Measurements from ENCODE around the gene DYRK2. TPM values are rescaled to one million over a fixed set of nuclear protein-coding genes. Genes with fewer than 3 reads are reported as not detected.

The DYRK2 gene
- total RNA-seq, 2 experiments from 2014 or later = 28.8 to 33.7 TPM

GRCh38 chr12:67647799-67648520 is 585 bp upstream of the DYRK2 start:
- ATAC-seq (peak; percentile 17), DNase-seq (peak; percentile 56)
- H3K27ac Mint-ChIP-seq = peak overlapping the region; percentile 88
- no peaks in the 10 kb centered on the region for H3K9me3 Mint-ChIP-seq
- peak overlapping the region; percentile 82 for H3K4me3 Mint-ChIP-seq
- peaks cover 23% of the 10 kb centered on the region for H3K4me1 Mint-ChIP-seq (ENCODE audit: low read depth)
- peaks cover 17% of the 10 kb centered on the region for H3K36me3 Mint-ChIP-seq (ENCODE audit: low read depth)
- TF ChIP-seq CTCF (IDR thresholded peaks at IDR 0.05) = no peak
- no peaks in the 10 kb centered on the region for H3K27me3 Mint-ChIP-seq
- CTCF ChIA-PET = interaction anchor here (0.8 to 1.2 kb wide), 3 partner anchors 12 to 17 kb away, joined by 3 to 4 read pairs (median 3); no protein-coding TSS in a partner anchor
- intact Hi-C loops (cut with micrococcal nuclease) = loop anchor here (2.0 kb wide), 1 partner anchor 17 kb away; no protein-coding TSS in a partner anchor
- POLR2A ChIA-PET = interaction anchor here (0.6 to 1.6 kb wide), 11 partner anchors 9 to 379 kb away, joined by 3 to 7 read pairs (median 4); partner anchors contain the start of gene CAND1

DNA sequence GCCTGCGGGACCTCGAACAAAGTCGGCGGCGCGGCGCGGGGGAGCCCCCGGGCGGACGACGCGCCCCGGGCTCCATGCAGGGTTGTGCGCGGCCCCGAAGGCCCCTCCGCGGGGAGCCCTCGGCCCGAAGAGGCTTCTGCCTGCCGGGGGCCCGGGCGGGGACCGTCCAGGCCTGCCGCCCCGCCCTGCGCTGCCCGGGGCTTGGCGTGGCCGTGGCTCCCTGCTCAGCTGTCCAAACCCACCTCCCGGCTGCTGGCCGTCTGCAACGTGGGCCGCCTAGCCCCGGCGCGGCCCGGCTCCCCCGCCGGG is 670 bp downstream of the DYRK2 start:
- Mint-ChIP-seq H3K4me1 (ENCODE audit: low read depth) (peaks cover 36% of the 10 kb centered on the region), H3K9me3 (no peaks in the 10 kb centered on the region), H3K27me3 (no peaks in the 10 kb centered on the region), H3K27ac (no peak overlapping the region), H3K4me3 (peak overlapping the region; percentile 87), H3K36me3 (ENCODE audit: low read depth) (peaks cover 28% of the 10 kb centered on the region)
- TF ChIP-seq CTCF (IDR thresholded peaks at IDR 0.05) = no peak
- POLR2A ChIA-PET = interaction anchor here (0.8 to 1.6 kb wide), 6 partner anchors 8 to 197 kb away, joined by 3 to 7 read pairs (median 4); no protein-coding TSS in a partner anchor
- CTCF ChIA-PET = interaction anchor here (1.6 kb wide), 1 partner anchor 29 kb away, joined by 3 read pairs; no protein-coding TSS in a partner anchor
- DNase-seq (no peak), ATAC-seq (peak; percentile 22)
- intact Hi-C loops (cut with micrococcal nuclease) = no loop called here

- ChIA-PET CTCF (interaction anchor here (0.8 to 2.1 kb wide), 5 partner anchors 8 to 166 kb away, joined by 3 to 4 read pairs (median 3); no protein-coding TSS in a partner anchor), POLR2A (interaction anchor here (0.7 to 1.3 kb wide), 4 partner anchors 15 to 110 kb away, joined by 3 to 4 read pairs (median 3); no protein-coding TSS in a partner anchor)
- no peak for ATAC-seq
Measured at GRCh38 chr12:67649570-67650387, 1.2 kb downstream of the DYRK2 start.

GRCh38 chr12:67650388-67651131 is 2.0 kb downstream of the DYRK2 start:
- Mint-ChIP-seq H3K27ac (peak overlapping the region; percentile 89), H3K4me1 (ENCODE audit: low read depth) (peaks cover 49% of the 10 kb centered on the region), H3K9me3 (no peaks in the 10 kb centered on the region), H3K4me3 (peak overlapping the region; percentile 87), H3K27me3 (no peaks in the 10 kb centered on the region), H3K36me3 (ENCODE audit: low read depth) (peaks cover 41% of the 10 kb centered on the region)
- DNase-seq = peak; percentile 24
- POLR2A ChIA-PET = interaction anchor here (0.7 to 1.3 kb wide), 2 partner anchors 15 to 110 kb away, joined by 3 read pairs; no protein-coding TSS in a partner anchor
- CTCF ChIA-PET = interaction anchor here (0.8 to 2.1 kb wide), 6 partner anchors 8 to 167 kb away, joined by 3 to 4 read pairs (median 3); no protein-coding TSS in a partner anchor
- TF ChIP-seq CTCF (IDR thresholded peaks at IDR 0.05) = no peak
- ATAC-seq = peak; percentile 19
- intact Hi-C loops (cut with micrococcal nuclease) = loop anchor here (5.0 to 10.0 kb wide), 2 partner anchors 47 to 294 kb away; no protein-coding TSS in a partner anchor

More at GRCh38 chr12:67649570-67650387, 1.2 kb downstream of the DYRK2 start:
- H3K36me3 Mint-ChIP-seq (ENCODE audit: low read depth) = peaks cover 34% of the 10 kb centered on the region
- H3K27me3 Mint-ChIP-seq = no peaks in the 10 kb centered on the region
- peak overlapping the region; percentile 89 for H3K27ac Mint-ChIP-seq
- H3K9me3 Mint-ChIP-seq = no peaks in the 10 kb centered on the region
- no peak for TF ChIP-seq CTCF (IDR thresholded peaks at IDR 0.05)
- peaks cover 42% of the 10 kb centered on the region for H3K4me1 Mint-ChIP-seq (ENCODE audit: low read depth)
- H3K4me3 Mint-ChIP-seq = peak overlapping the region; percentile 87
- DNase-seq = peak; percentile 44
- intact Hi-C loops (cut with micrococcal nuclease) = loop anchor here (5.0 to 10.0 kb wide), 2 partner anchors 48 to 295 kb away; no protein-coding TSS in a partner anchor
